Esophagus squamous epithelium (tissue), 5 donors: Measurements from ENCODE around the gene PCDH12. TPM values are rescaled to one million over a fixed set of nuclear protein-coding genes. Genes with fewer than 3 reads are reported as not detected.

Experiments
- DNase-seq: peaks from one replicate; lab custom pipeline; 2025; lab: John Stamatoyannopoulos, UW
- H3K27ac ChIP-seq, 4 donors: fragments of 200-600 bp; sonication (generic); one replicate each; pipeline ENCODE4 v1.5.1; 2016 to 2019; ENCODE audit warnings: mild to moderate bottlenecking in 1 of 4
- H3K27me3 ChIP-seq, 4 donors: fragments of 200-600 bp; sonication (generic); 1 replicate in 3 of 4; 2 replicates in 1 of 4; pipeline versions ENCODE4 v1.5.1 to v1.6.0; 2017 to 2021; ENCODE audit warnings: antibody characterized with exemption in 1 of 4
- H3K36me3 ChIP-seq, 3 donors: fragments of 200-600 bp; sonication (generic); one replicate each; pipeline ENCODE4 v1.5.1; 2016 to 2019
- H3K4me1 ChIP-seq, 3 donors: fragments of 200-600 bp; sonication (generic); one replicate each; pipeline ENCODE4 v1.5.1; 2017 to 2019
- H3K4me3 ChIP-seq, 4 donors: fragments of 200-600 bp; sonication (generic); 1 replicate in 3 of 4; 2 replicates in 1 of 4; pipeline ENCODE4 v1.5.1; 2016 to 2019; ENCODE audit warnings: mild to moderate bottlenecking in 2 of 4, moderate library complexity in 1 of 4
- H3K9me3 ChIP-seq, 3 donors: fragments of 200-600 bp; sonication (generic); one replicate each; pipeline ENCODE4 v1.5.1; 2016 to 2019
- POLR2A ChIP-seq, 4 donors: fragments of 450-650 bp; IDR thresholded peaks; one replicate each; pipeline ENCODE4 v1.6.1; 2017; ENCODE audit warnings: antibody characterized with exemption in 4 of 4, mild to moderate bottlenecking in 4 of 4, moderate library complexity in 3 of 4
- WGBS, 2 donors: methylation state at CpG; one replicate each; pipeline ENCODE4 v1.1.5; 2018; 5-methylcytosine and 5-hydroxymethylcytosine counted together
- intact Hi-C: fragments of 100-400 bp; cut with DNase I; formaldehyde crosslinking; loops from one replicate; pipeline ENCODE4 v1.15.0; 2022
- total RNA-seq, 4 donors: library from RNA; depleted of rRNA; stranded (reverse); fragments of >200 nt; gene quantifications; one replicate each; pipeline ENCODE4 v1.1.0, GENCODE V29; 2016
- TF ChIP-seq, protein P1 (sequence below), 6 experiments: fragments of 450-650 bp in 4 of 6; fragments of 200-600 bp in 2 of 6; sonication (generic) in 2 of 6; IDR thresholded peaks; one replicate each; pipeline ENCODE4 v1.5.1; 2016 to 2019; ENCODE audit warnings: antibody characterized with exemption in 6 of 6, mild to moderate bottlenecking in 4 of 6, moderate library complexity in 4 of 6
- donor health status: DM: yes; HTN: yes; CAD: no.

Gene PCDH12
- total RNA-seq, 4 donors from 2014 or later = 0.19 to 1.9 (median 0.78) TPM

DNA sequence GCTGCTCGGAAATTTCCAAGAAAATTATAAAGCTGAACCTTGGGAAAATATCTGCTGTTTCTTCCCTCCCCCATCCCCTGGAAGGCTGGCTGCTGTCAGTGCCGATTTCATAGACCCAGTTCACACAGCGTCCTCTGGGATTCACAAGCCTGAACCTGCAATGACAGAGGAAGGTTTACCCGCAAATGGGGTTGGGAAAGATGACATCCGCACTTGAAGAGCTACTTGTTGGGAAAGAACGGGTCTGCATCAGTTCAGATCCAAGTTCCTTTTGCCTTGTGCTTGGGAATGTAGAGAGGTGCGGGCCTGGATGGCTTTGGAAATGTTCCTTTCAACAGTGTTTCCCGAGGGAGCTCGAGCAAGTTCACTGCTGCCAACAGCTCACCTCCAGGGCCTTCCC, 13.9 kb downstream of the PCDH12 start:
- peaks cover 0 to 18% (median 0%) of the 10 kb centered on the region in 3 donors for H3K36me3 ChIP-seq
- peaks cover 0 to 48% (median 25%) of the 10 kb centered on the region in 3 donors for H3K4me1 ChIP-seq
- 42 to 75% methylated on average over 7 to 9 of the region's 9 CpGs for WGBS, 2 donors
- no peaks in the 10 kb centered on the region for H3K9me3 ChIP-seq
- H3K27ac ChIP-seq = no peak overlapping the region
- DNase-seq = no peak
- TF ChIP-seq, protein P1, sequence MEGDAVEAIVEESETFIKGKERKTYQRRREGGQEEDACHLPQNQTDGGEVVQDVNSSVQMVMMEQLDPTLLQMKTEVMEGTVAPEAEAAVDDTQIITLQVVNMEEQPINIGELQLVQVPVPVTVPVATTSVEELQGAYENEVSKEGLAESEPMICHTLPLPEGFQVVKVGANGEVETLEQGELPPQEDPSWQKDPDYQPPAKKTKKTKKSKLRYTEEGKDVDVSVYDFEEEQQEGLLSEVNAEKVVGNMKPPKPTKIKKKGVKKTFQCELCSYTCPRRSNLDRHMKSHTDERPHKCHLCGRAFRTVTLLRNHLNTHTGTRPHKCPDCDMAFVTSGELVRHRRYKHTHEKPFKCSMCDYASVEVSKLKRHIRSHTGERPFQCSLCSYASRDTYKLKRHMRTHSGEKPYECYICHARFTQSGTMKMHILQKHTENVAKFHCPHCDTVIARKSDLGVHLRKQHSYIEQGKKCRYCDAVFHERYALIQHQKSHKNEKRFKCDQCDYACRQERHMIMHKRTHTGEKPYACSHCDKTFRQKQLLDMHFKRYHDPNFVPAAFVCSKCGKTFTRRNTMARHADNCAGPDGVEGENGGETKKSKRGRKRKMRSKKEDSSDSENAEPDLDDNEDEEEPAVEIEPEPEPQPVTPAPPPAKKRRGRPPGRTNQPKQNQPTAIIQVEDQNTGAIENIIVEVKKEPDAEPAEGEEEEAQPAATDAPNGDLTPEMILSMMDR (IDR thresholded peaks at IDR 0.05) = no peak
- TF ChIP-seq POLR2A (IDR thresholded peaks at IDR 0.05) = no peak
- intact Hi-C loops = no loop called here
- no peak overlapping the region for H3K4me3 ChIP-seq
- H3K27me3 ChIP-seq = no peaks in the 10 kb centered on the region

DNA sequence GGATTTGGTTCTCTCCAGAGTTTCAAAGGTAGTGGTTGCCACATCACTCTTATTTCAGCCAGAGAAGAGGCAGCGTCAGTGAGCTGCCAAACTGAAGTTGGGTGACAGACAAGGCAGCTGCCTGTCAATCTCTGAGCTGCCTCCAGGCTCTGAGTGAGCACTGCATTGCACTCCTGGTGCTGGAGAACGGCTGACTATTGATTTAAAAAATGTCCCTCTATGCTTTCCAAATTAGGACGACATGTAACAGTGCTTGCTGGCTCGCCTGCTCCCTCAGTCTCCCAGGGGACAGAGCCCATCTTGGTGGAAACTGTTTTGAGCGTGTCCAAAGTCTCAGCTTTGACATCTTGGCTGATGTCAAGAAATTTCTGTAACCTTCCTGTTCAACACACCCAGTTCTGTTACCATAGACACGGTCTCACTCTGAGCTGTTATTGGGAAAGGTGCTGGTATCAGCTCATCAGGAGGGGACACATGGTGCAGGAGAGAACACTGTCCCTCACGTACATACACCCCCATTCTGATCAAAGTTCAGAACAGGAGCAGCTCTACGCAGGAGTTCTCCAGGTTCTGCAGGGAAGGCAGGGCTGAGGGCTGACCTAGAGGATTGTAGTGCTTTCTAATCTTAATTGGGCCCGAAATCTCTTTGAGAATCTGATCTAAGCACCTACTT, 15.7 kb downstream of the PCDH12 start:
- peaks cover 0 to 42% (median 25%) of the 10 kb centered on the region in 3 donors for H3K4me1 ChIP-seq
- no peaks in the 10 kb centered on the region for H3K27me3 ChIP-seq
- TF ChIP-seq POLR2A (IDR thresholded peaks at IDR 0.05) = no peak
- TF ChIP-seq, protein P1 (IDR thresholded peaks at IDR 0.05) = no peak
- intact Hi-C loops = no loop called here
- peaks cover 0 to 35% (median 11%) of the 10 kb centered on the region in 3 donors for H3K36me3 ChIP-seq
- no peaks in the 10 kb centered on the region for H3K9me3 ChIP-seq
- H3K4me3 ChIP-seq = no peak overlapping the region
- peak overlapping the region in 2 of 4 donors; percentile 39 to 64 for H3K27ac ChIP-seq
- 65 to 70% methylated on average over 9 of the region's 9 CpGs for WGBS, 2 donors
- DNase-seq = no peak

DNA sequence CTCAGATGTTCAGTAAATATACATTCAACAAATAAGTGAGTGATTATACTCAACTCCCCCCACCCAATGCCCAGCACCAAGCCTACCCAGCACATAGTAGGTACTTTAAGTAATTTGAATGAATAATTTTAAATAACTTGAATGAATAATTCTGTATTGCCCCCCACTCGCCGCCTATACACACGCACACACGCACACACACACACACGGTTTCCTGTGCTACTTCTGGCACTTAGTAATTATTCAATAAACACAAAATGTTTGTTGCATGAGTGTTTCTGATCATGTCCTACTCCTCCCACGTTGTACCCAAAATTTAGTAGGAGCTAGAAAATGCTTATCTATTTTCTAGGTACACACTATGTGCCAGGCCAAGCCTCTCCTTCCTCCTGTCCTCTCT, 16.2 kb downstream of the PCDH12 start:
- H3K27me3 ChIP-seq = no peaks in the 10 kb centered on the region
- DNase-seq = no peak
- no peak overlapping the region for H3K4me3 ChIP-seq
- intact Hi-C loops = no loop called here
- H3K4me1 ChIP-seq = peaks cover 0 to 42% (median 25%) of the 10 kb centered on the region in 3 donors
- TF ChIP-seq, protein P1 (IDR thresholded peaks at IDR 0.05) = no peak
- no peak for TF ChIP-seq POLR2A (IDR thresholded peaks at IDR 0.05)
- peak overlapping the region in 2 of 4 donors; percentile 39 to 64 for H3K27ac ChIP-seq
- H3K9me3 ChIP-seq = no peaks in the 10 kb centered on the region
- H3K36me3 ChIP-seq = peaks cover 0 to 40% (median 11%) of the 10 kb centered on the region in 3 donors
- 79% methylated on average over 6 of the region's 6 CpGs for WGBS, 2 donors

DNA sequence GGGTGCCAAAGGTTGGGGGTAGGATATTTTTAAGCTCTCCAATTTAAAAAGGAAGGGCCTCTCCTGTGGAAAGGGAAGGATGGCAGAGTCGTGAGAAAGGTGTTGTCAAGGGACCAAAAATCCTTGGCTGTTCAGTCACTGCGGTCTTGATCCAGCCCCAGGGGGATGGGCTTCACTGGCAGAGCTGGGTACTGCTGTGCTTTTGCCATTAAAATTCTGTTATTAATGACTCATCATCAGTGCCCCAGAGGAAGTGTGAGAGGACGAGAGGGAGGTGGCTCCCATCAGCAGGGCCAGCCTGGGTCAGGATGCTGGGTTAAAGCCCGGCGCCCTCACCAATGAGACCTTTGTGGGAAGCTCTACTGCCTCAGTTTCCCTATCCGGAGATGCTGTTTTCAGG, 16.7 kb downstream of the PCDH12 start:
- no peak for TF ChIP-seq POLR2A (IDR thresholded peaks at IDR 0.05)
- TF ChIP-seq, protein P1 (IDR thresholded peaks at IDR 0.05) = no peak
- Histone ChIP-seq H3K4me3 (no peak overlapping the region), H3K9me3 (no peaks in the 10 kb centered on the region), H3K27me3 (no peaks in the 10 kb centered on the region), H3K27ac (peak overlapping the region in 2 of 4 donors; percentile 39 to 64), H3K4me1 (peaks cover 0 to 40% (median 25%) of the 10 kb centered on the region in 3 donors), H3K36me3 (peaks cover 4 to 45% (median 16%) of the 10 kb centered on the region in 3 donors)
- WGBS, 2 donors = 20 to 30% methylated on average over 2 to 4 of the region's 6 CpGs
- intact Hi-C loops = no loop called here
- DNase-seq = no peak

DNA sequence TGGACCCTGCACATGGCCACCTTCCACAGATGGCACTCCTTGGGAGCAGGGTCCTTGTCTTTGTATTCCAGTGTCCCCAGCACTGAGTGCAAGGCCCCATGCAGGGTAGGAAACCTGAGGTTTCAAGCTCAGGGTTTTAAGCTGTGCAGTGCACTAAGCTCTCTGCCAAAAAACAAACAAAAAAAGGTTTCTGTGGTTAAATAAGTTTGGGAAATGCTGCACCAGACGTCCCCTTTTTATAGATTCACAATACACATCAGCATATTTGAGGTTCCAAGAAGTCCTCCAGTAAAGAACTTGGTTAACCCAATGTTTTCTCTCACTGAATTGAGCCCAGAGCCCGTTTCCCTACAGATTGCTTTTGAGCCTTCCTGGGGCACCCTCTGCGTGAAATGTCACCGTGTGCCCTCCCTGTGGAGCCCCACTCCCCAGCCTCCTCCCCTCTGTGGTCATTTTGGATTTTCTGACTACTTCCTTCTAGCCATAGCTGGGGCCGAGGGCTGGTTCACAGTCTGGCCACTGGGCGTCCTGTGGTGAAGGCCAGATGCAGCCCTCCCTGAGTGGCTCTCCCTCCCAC, 17.2 kb downstream of the PCDH12 start:
- TF ChIP-seq, protein P1 (IDR thresholded peaks at IDR 0.05) = no peak
- no peak for TF ChIP-seq POLR2A (IDR thresholded peaks at IDR 0.05)
- intact Hi-C loops = no loop called here
- Histone ChIP-seq H3K4me3 (no peak overlapping the region), H3K9me3 (no peaks in the 10 kb centered on the region), H3K4me1 (peaks cover 0 to 39% (median 22%) of the 10 kb centered on the region in 3 donors), H3K27ac (peak overlapping the region in 2 of 4 donors; percentile 39 to 64), H3K27me3 (no peaks in the 10 kb centered on the region), H3K36me3 (peaks cover 8 to 50% (median 21%) of the 10 kb centered on the region in 3 donors)
- DNase-seq = no peak
- WGBS, 2 donors = 54 to 57% methylated on average over 4 to 6 of the region's 6 CpGs
